HepG2 (cell line): ENCODE results near the gene CYP4F2. TPM values are rescaled to one million over a fixed set of nuclear protein-coding genes. Genes with fewer than 3 reads are reported as not detected.

Source experiments
- ATAC-seq: fragments of 200-7000 bp; cut with Tn5 transposase; 3 replicates; pipeline ENCODE4 v1.9.1; 2020; ENCODE audit warnings: mild to moderate bottlenecking, moderate library complexity
- BruUV-seq: library from RNA; stranded (reverse); fragments of 400-500 nt; replicated peaks from 2 replicates; lab custom pipeline; 2021; lab: Mats Ljungman, UMichigan
- CTCF ChIA-PET: fragments of 300-600 bp; formaldehyde crosslinking; extraction: SDS; loops from one replicate; lab custom pipeline; 2021; ENCODE audit warnings: low total read pairs, inconsistent platforms, low intra/inter-chr PET ratio; lab: Yijun Ruan, JAX
- POLR2A ChIA-PET: fragments of 350-600 bp; sonication (Branson Sonifier 250); formaldehyde crosslinking; loops from one replicate; lab custom pipeline; 2020; ENCODE audit warnings: antibody characterized with exemption, inconsistent platforms; lab: Yijun Ruan, JAX
- DNase-seq: peaks from one replicate; pipeline ENCODE4 v3.0.0-alpha.2; 2015; ENCODE audit warnings: low spot score
- FAIRE-seq: peaks from 3 replicates; lab custom pipeline; 2011; peaks lifted over from hg19 to GRCh38; lab: Jason Lieb, UNC
- H2AFZ ChIP-seq: one replicate; pipeline ENCODE4 v1.6.1; 2011; ENCODE audit warnings: low read length, inconsistent platforms
- H3K27ac ChIP-seq: fragments of 300-600 bp; 3 replicates; pipeline ENCODE4 v1.8.0; 2011; ENCODE audit warnings: mixed run types, mild to moderate bottlenecking, mixed read lengths, low read length, inconsistent platforms; ENCODE audit not compliant: insufficient read depth; ENCODE audit errors: extremely low read length
- H3K27me3 ChIP-seq, 2 experiments: fragments of 200-600 bp in 1 of 2; 2 replicates in 1 of 2; 3 replicates in 1 of 2; pipeline versions ENCODE4 v1.6.0 to v1.8.0; 2011; ENCODE audit warnings: low read length in 2 of 2, mild to moderate bottlenecking in 2 of 2, moderate library complexity in 2 of 2, inconsistent platforms in 1 of 2; ENCODE audit not compliant: insufficient read depth in 2 of 2, control insufficient read depth in 1 of 2
- H3K36me3 ChIP-seq, 2 experiments: fragments of 200-600 bp in 1 of 2; replicated peaks in 1 of 2; 2 replicates in 1 of 2; 3 replicates in 1 of 2; pipeline versions ENCODE4 v1.5.1 to v1.8.0; 2011; ENCODE audit warnings: low read length in 2 of 2, inconsistent platforms in 1 of 2; ENCODE audit not compliant: insufficient read depth in 2 of 2, control insufficient read depth in 1 of 2
- H3K4me1 ChIP-seq: 2 replicates; pipeline ENCODE4 v1.5.1; 2012; ENCODE audit warnings: low read length, inconsistent platforms; ENCODE audit not compliant: insufficient read depth
- H3K4me2 ChIP-seq: 2 replicates; pipeline ENCODE4 v1.6.0; 2011; ENCODE audit warnings: low read depth, low read length, inconsistent platforms
- H3K4me3 ChIP-seq, 3 experiments: fragments of 200-600 bp in 1 of 3; sonication (generic), shearing (Covaris generic) in 1 of 3; replicated peaks in 1 of 3; 2 replicates each; pipeline ENCODE4 v1.5.1; 2011 to 2016; ENCODE audit warnings: low read length in 3 of 3, inconsistent platforms in 2 of 3, low read depth in 2 of 3, mild to moderate bottlenecking in 2 of 3, control low read depth in 1 of 3, mixed read lengths in 1 of 3; ENCODE audit not compliant: insufficient read depth in 1 of 3
- H3K79me2 ChIP-seq: one replicate; pipeline ENCODE4 v1.6.1; 2011; ENCODE audit warnings: low read length, inconsistent platforms; ENCODE audit not compliant: insufficient read depth
- H3K9ac ChIP-seq: 2 replicates; pipeline ENCODE4 v1.6.0; 2011; ENCODE audit warnings: mild to moderate bottlenecking, low read depth, low read length, inconsistent platforms; ENCODE audit not compliant: insufficient read depth
- H3K9me3 ChIP-seq: 2 replicates; pipeline ENCODE4 v1.5.1; 2012; ENCODE audit warnings: mild to moderate bottlenecking, low read length
- H4K20me1 ChIP-seq: 2 replicates; pipeline ENCODE4 v1.6.0; 2011; ENCODE audit warnings: inconsistent platforms, mild to moderate bottlenecking, low read length, moderate library complexity; ENCODE audit not compliant: insufficient read depth
- CREB3 ChIP-seq: sonication (generic); formaldehyde crosslinking; IDR thresholded peaks from 2 replicates; pipeline ENCODE4 v1.5.0; 2020; ENCODE audit warnings: missing genetic modification reagents
- ERF ChIP-seq: IDR thresholded peaks from 2 replicates; pipeline ENCODE4 v1.6.1; 2018; ENCODE audit warnings: missing biosample characterization, missing genetic modification reagents
- FIP1L1 ChIP-seq: fragments of 200-400 bp; formaldehyde crosslinking; IDR thresholded peaks from 2 replicates; pipeline ENCODE4 v1.6.1; 2018; ENCODE audit warnings: low read depth, mild to moderate bottlenecking, low read length, moderate library complexity, borderline replicate concordance; ENCODE audit not compliant: insufficient read depth
- FOXC1 ChIP-seq: sonication (generic); formaldehyde crosslinking; IDR thresholded peaks from 2 replicates; pipeline ENCODE4 v1.8.0; 2022; ENCODE audit warnings: mild to moderate bottlenecking, missing genetic modification reagents, borderline replicate concordance
- GATAD2A ChIP-seq: IDR thresholded peaks from 2 replicates; pipeline ENCODE4 v1.6.1; 2016
- MTA3 ChIP-seq: sonication (generic); formaldehyde crosslinking; IDR thresholded peaks from 2 replicates; pipeline ENCODE4 v1.4.0; 2020; ENCODE audit warnings: missing genetic modification reagents
- MTF1 ChIP-seq: sonication (generic); formaldehyde crosslinking; IDR thresholded peaks from 2 replicates; pipeline ENCODE4 v1.5.0; 2020; ENCODE audit warnings: missing genetic modification reagents
- NR1H2 ChIP-seq: sonication (generic); formaldehyde crosslinking; IDR thresholded peaks from 2 replicates; pipeline ENCODE4 v1.8.1; 2022; ENCODE audit warnings: low read depth, missing genetic modification reagents, borderline replicate concordance
- RELA ChIP-seq: sonication (generic); formaldehyde crosslinking; IDR thresholded peaks from 2 replicates; pipeline ENCODE4 v1.4.0; 2020; ENCODE audit warnings: missing genetic modification reagents
- TEF ChIP-seq: sonication (generic); formaldehyde crosslinking; IDR thresholded peaks from 2 replicates; pipeline ENCODE4 v1.5.0; 2020; ENCODE audit warnings: missing genetic modification reagents
- USF2 ChIP-seq, 2 experiments: sonication (generic) in 1 of 2; formaldehyde crosslinking in 1 of 2; IDR thresholded peaks; 2 replicates each; pipeline versions ENCODE4 v1.5.1 to v1.6.1; 2011 to 2020; ENCODE audit warnings: borderline replicate concordance in 1 of 2, low read depth in 1 of 2, low read length in 1 of 2, mild to moderate bottlenecking in 1 of 2, missing genetic modification reagents in 1 of 2, moderate library complexity in 1 of 2
- ZBTB38 ChIP-seq: sonication (generic); formaldehyde crosslinking; IDR thresholded peaks from 2 replicates; pipeline ENCODE4 v1.5.1; 2020; ENCODE audit warnings: mild to moderate bottlenecking, missing genetic modification reagents
- ZFAT ChIP-seq: sonication (generic); formaldehyde crosslinking; conservative IDR thresholded peaks from 2 replicates; pipeline ENCODE4 v1.8.1; 2023; ENCODE audit warnings: missing genetic modification reagents, inconsistent platforms
- ZFP62 ChIP-seq: sonication (generic); formaldehyde crosslinking; IDR thresholded peaks from 2 replicates; pipeline ENCODE4 v1.4.0; 2020; ENCODE audit warnings: missing genetic modification reagents
- ZNF260 ChIP-seq: sonication (generic); formaldehyde crosslinking; IDR thresholded peaks from 2 replicates; pipeline ENCODE4 v1.4.0; 2020; ENCODE audit warnings: missing genetic modification reagents, low read depth, mild to moderate bottlenecking, borderline replicate concordance
- ZNF367 ChIP-seq: sonication (generic); formaldehyde crosslinking; IDR thresholded peaks from 2 replicates; pipeline ENCODE4 v1.4.0; 2020; ENCODE audit warnings: missing genetic modification reagents, borderline replicate concordance
- ZNF550 ChIP-seq: sonication (generic); formaldehyde crosslinking; IDR thresholded peaks from 2 replicates; pipeline ENCODE4 v1.4.0; 2020; ENCODE audit warnings: mild to moderate bottlenecking, missing genetic modification reagents, borderline replicate concordance
- WGBS: methylation state at CpG from one replicate; pipeline ENCODE4 v1.1.6; 2017; ENCODE audit warnings: low lambda C conversion rate; 5-methylcytosine and 5-hydroxymethylcytosine counted together
- in situ Hi-C: cut with HindIII; loops from 2 replicates; pipeline ENCODE4 v1.10.0; 2017; ENCODE audit warnings: low pct_unique_long_range_greater_than_20kb; ENCODE audit not compliant: extremely low pct_ligation_motif_present
- intact Hi-C: fragments of 100-400 bp; cut with micrococcal nuclease; formaldehyde crosslinking; loops from one replicate; pipeline ENCODE4 v1.10.0; 2022; ENCODE audit not compliant: unreplicated experiment
- polyA plus RNA-seq, 8 experiments: library from polyadenylated mRNA; depleted of rRNA in 3 of 8; stranded (reverse) in 7 of 8; unstranded in 1 of 8; fragments of >200 nt; fragmentation: Illumina TruSeq in 4 of 8; extraction: Trizol in 4 of 8; gene quantifications; 2 replicates each; pipeline versions ENCODE4 v1.2.1 to v1.2.3, GENCODE V29; 2011 to 2016; ENCODE audit warnings: low read depth in 4 of 8, missing spikeins in 1 of 8, mixed read lengths in 1 of 8; ENCODE audit not compliant: insufficient read depth in 1 of 8
- total RNA-seq, 5 experiments: library from RNA; depleted of rRNA; stranded (reverse); fragments of >200 nt; fragmentation: Illumina TruSeq; extraction: Trizol; gene quantifications; 2 replicates each; pipeline ENCODE4 v1.2.3, GENCODE V29; 2016; ENCODE audit warnings: low read depth in 1 of 5
- TF ChIP-seq, protein P1 (sequence below): sonication (generic); formaldehyde crosslinking; IDR thresholded peaks from 2 replicates; pipeline ENCODE4 v1.8.0; 2022; ENCODE audit warnings: missing genetic modification reagents, mild to moderate bottlenecking, inconsistent platforms, borderline replicate concordance

Gene CYP4F2
- total and polyA plus RNA-seq, 2 of the 13 experiments (the other 11 are each of a cell fraction or from before 2014, with no cell fraction given) = 3.7 to 3.9 TPM

DNA sequence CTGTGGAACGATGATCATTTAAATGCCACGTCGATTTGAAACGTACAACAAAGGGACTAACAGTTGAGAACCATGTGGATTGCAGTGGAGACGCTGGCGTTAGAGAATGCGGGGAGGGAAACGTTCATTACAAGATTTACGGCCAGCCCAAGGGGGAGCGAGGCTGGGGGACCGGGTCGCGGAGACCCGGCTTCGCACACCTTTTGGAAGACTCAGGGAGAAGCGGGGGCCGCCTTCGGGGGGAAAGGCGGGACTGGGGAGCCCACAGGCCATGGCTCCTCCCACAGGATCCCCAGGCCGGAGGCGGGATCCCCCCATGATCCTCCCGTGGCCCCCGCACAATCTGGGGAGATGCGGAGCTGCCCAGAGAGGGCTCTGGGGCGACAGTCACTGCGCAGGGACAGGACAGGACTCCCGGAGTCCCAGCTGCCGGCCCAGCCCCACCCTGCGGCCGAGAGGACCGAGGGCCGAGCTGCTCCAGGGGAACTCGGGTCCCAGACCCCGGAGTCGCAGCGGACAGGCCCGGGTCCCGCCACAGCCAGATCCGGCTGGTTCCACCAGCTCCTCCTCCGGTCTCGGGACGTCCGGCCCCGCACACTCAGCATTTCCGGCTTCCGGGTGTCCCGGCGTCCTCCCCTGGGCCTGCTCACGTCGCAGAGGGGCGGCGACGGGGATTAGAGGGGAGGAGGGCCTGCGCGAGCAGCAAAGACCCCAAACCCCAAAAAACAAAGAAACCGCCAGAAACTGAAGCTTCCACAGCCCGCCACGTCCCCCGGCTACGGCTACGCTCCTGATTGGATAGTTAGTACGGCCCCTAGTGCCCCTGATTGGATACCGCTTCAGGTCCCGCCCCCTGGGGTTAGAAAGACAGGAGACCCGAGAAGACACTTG is 61.3 kb downstream of the CYP4F2 start:
- ChIA-PET POLR2A (interaction anchor here (0.8 to 1.3 kb wide), 10 partner anchors 8 to 363 kb away, joined by 3 to 7 read pairs (median 4); partner anchors contain the start of genes CYP4F11, CYP4F12, CYP4F3 and FAM32A), CTCF (no interaction called here)
- Histone ChIP-seq H3K27me3 (peaks cover 0 to 2% of the 10 kb centered on the region in 2 experiments; a peak in 2 of 5 replicates), H3K4me3 (peak overlapping the region; percentile 61 to 83 (median 78)), H2AFZ (no peak overlapping the region), H3K4me1 (peaks cover 8% of the 10 kb centered on the region), H3K27ac (peak overlapping the region; percentile 85), H3K36me3 (no peaks in the 10 kb centered on the region), H3K9me3 (no peaks in the 10 kb centered on the region), H3K9ac (peak overlapping the region; percentile 81), H4K20me1 (no peaks in the 10 kb centered on the region), H3K4me2 (peak overlapping the region; percentile 68), H3K79me2 (no peaks in the 10 kb centered on the region)
- TSS peak; percentile 88 for BruUV-seq
- FAIRE-seq (peak; percentile 86), DNase-seq (peak; percentile 94), ATAC-seq (peak; percentile 98)
- intact Hi-C loops (no loop called here), in situ Hi-C loops (no loop called here)
- WGBS = 19% methylated on average over 33 of the region's 65 CpGs
- TF ChIP-seq, protein P1, sequence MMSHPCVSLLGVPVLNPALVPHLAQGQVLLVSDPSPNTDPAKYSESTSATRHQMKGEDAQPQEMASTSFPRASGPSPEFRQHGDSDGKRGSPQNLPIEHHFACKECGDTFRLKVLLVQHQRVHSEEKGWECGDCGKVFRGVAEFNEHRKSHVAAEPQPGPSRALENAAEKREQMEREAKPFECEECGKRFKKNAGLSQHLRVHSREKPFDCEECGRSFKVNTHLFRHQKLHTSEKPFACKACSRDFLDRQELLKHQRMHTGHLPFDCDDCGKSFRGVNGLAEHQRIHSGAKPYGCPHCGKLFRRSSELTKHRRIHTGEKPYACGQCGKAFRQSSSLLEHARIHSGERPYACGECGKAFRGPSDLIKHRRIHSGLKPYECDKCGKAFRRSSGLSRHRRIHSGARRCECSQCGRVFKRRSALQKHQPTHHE (CRISPR knock-in tag) = no peak
- TF ChIP-seq ZNF550 = no peak
- TF ChIP-seq MTF1 (CRISPR knock-in tag) = no peak
- TF ChIP-seq ZFAT = no peak
- no peak; the same call in 1 of the 2 replicates for TF ChIP-seq CREB3 (CRISPR knock-in tag)
- TF ChIP-seq ZNF367 (CRISPR knock-in tag) = 0 out of 2 replicates have a peak, but pooled peaks have one; percentile 18
- TF ChIP-seq USF2 (IDR thresholded peaks at IDR 0.05; ENCODE audit: low read depth, low read length) = no peak
- TF ChIP-seq USF2 (CRISPR knock-in tag; IDR thresholded peaks at IDR 0.05; ENCODE audit: borderline replicate concordance) = no peak
- no peak for TF ChIP-seq NR1H2 (CRISPR knock-in tag)
- no peak for TF ChIP-seq FOXC1
- no peak for TF ChIP-seq ERF (CRISPR knock-in tag)
- TF ChIP-seq RELA (CRISPR knock-in tag) = no peak
- TF ChIP-seq ZFP62 (CRISPR knock-in tag) = no peak
- TF ChIP-seq ZNF260 (CRISPR knock-in tag) = no peak
- TF ChIP-seq GATAD2A (CRISPR knock-in tag) = peak; percentile 7; the same call in 1 of the 2 replicates
- no peak for TF ChIP-seq FIP1L1
- TF ChIP-seq TEF (CRISPR knock-in tag) = no peak
- no peak for TF ChIP-seq MTA3 (CRISPR knock-in tag)
- peak; percentile 64 for TF ChIP-seq ZBTB38
